Gastrocnemius medialis (tissue), 4 donors: ENCODE results near the gene KCNT1. TPM values are rescaled to one million over a fixed set of nuclear protein-coding genes. Genes with fewer than 3 reads are reported as not detected.

ENCODE experiments used
- ATAC-seq, 2 donors: fragments of 150-250 bp; one replicate each; pipeline ENCODE4 v1.9.1; 2016
- DNase-seq, 2 donors: peaks; one replicate each; pipeline ENCODE4 v3.0.0-alpha.2; 2019
- H3K27ac ChIP-seq, 4 donors: fragments of 200-600 bp; sonication (generic); 1 replicate in 1 of 4; 2 replicates in 3 of 4; pipeline ENCODE4 v1.5.1; 2016 to 2018; ENCODE audit warnings: mild to moderate bottlenecking in 2 of 4, moderate library complexity in 1 of 4
- H3K27me3 ChIP-seq, 3 donors: fragments of 200-600 bp; sonication (generic) in 2 of 3; 1 replicate in 1 of 3; 2 replicates in 2 of 3; pipeline versions ENCODE4 v1.5.1 to v1.6.0; 2016 to 2019; ENCODE audit warnings: mild to moderate bottlenecking in 1 of 3, moderate library complexity in 1 of 3
- H3K36me3 ChIP-seq, 2 donors: fragments of 200-600 bp; sonication (generic) in 1 of 2; one replicate each; pipeline ENCODE4 v1.5.1; 2017 to 2018
- H3K4me1 ChIP-seq, 2 donors: fragments of 200-600 bp; sonication (generic) in 1 of 2; one replicate each; pipeline ENCODE4 v1.5.1; 2016 to 2017; ENCODE audit warnings: mild to moderate bottlenecking in 2 of 2
- H3K4me3 ChIP-seq, 4 donors: fragments of 200-600 bp; sonication (generic) in 3 of 4; 1 replicate in 1 of 4; 2 replicates in 3 of 4; pipeline ENCODE4 v1.5.1; 2016 to 2019; ENCODE audit warnings: mild to moderate bottlenecking in 2 of 4
- H3K9me3 ChIP-seq, 3 donors: fragments of 200-600 bp; sonication (generic) in 2 of 3; 1 replicate in 1 of 3; 2 replicates in 2 of 3; pipeline ENCODE4 v1.5.1; 2016 to 2019
- CTCF ChIP-seq, 5 experiments: fragments of 450-650 bp in 3 of 5; fragments of 200-600 bp in 2 of 5; sonication (generic) in 2 of 5; IDR thresholded peaks in 4 of 5; conservative IDR thresholded peaks in 1 of 5; 1 replicate in 4 of 5; 2 replicates in 1 of 5; pipeline ENCODE4 v1.5.1; 2016 to 2019; ENCODE audit warnings: antibody characterized with exemption in 5 of 5, mild to moderate bottlenecking in 3 of 5, moderate library complexity in 3 of 5
- POLR2A ChIP-seq, 2 donors: fragments of 450-650 bp; IDR thresholded peaks; one replicate each; pipeline ENCODE4 v1.6.1; 2017; ENCODE audit warnings: antibody characterized with exemption in 2 of 2, mild to moderate bottlenecking in 2 of 2, moderate library complexity in 2 of 2
- in situ Hi-C, 4 donors: fragments of 200-750 bp; cut with MboI; loops; one replicate each; pipeline versions ENCODE4 v1.15.0 to v1.8.0; 2017; ENCODE audit warnings: low sequenced_read_pairs in 4 of 4
- intact Hi-C: fragments of 100-400 bp; cut with DNase I; formaldehyde crosslinking; loops from one replicate; pipeline ENCODE4 v1.15.1; 2023; ENCODE audit warnings: low total_unique reads
- total RNA-seq, 4 donors: library from RNA; depleted of rRNA; stranded (reverse); fragments of >200 nt; gene quantifications; one replicate each; pipeline versions ENCODE4 v1.1.0 to v1.2.3, GENCODE V29; 2016

Gene KCNT1
- total RNA-seq, 4 donors from 2014 or later = 2.3 to 8.7 (median 5.3) TPM

GRCh38 chr9:135811801-135812200 is 109.8 kb downstream of the KCNT1 start:
- TF ChIP-seq POLR2A (IDR thresholded peaks at IDR 0.05) (no peak), CTCF (IDR thresholded peaks at IDR 0.05 in 4 of 5, conservative IDR thresholded peaks at IDR 0.05 in 1 of 5) (no peak)
- H3K4me1 ChIP-seq = no peaks in the 10 kb centered on the region
- no peak overlapping the region for H3K27ac ChIP-seq
- peaks cover 0 to 61% of the 10 kb centered on the region in 2 donors for H3K36me3 ChIP-seq
- no peaks in the 10 kb centered on the region for H3K27me3 ChIP-seq
- H3K4me3 ChIP-seq = no peak overlapping the region
- in situ Hi-C loops (no loop called here), intact Hi-C loops (no loop called here)
- ATAC-seq (no peak), DNase-seq (no peak)
- no peaks in the 10 kb centered on the region for H3K9me3 ChIP-seq

GRCh38 chr9:135812961-135813360 is 111.0 kb downstream of the KCNT1 start:
- Histone ChIP-seq H3K27ac (no peak overlapping the region), H3K27me3 (no peaks in the 10 kb centered on the region), H3K4me3 (no peak overlapping the region), H3K9me3 (no peaks in the 10 kb centered on the region), H3K4me1 (no peaks in the 10 kb centered on the region), H3K36me3 (peaks cover 0 to 73% of the 10 kb centered on the region in 2 donors)
- no peak for ATAC-seq
- intact Hi-C loops = no loop called here
- TF ChIP-seq POLR2A (IDR thresholded peaks at IDR 0.05) (no peak), CTCF (IDR thresholded peaks at IDR 0.05 in 4 of 5, conservative IDR thresholded peaks at IDR 0.05 in 1 of 5) (no peak)
- DNase-seq = no peak
- in situ Hi-C loops = no loop called here

GRCh38 chr9:135813671-135814290 is 111.8 kb downstream of the KCNT1 start:
- intact Hi-C loops = no loop called here
- H3K27ac ChIP-seq = no peak overlapping the region

GRCh38 chr9:135814421-135815095 is 112.6 kb downstream of the KCNT1 start:
- in situ Hi-C loops = no loop called here
- Histone ChIP-seq H3K27me3 (no peaks in the 10 kb centered on the region), H3K9me3 (no peaks in the 10 kb centered on the region), H3K4me3 (no peak overlapping the region), H3K4me1 (no peaks in the 10 kb centered on the region), H3K36me3 (peaks cover 0 to 84% of the 10 kb centered on the region in 2 donors), H3K27ac (no peak overlapping the region)
- intact Hi-C loops = no loop called here
- DNase-seq (no peak), ATAC-seq (no peak)
- no peak for TF ChIP-seq CTCF (IDR thresholded peaks at IDR 0.05 in 4 of 5, conservative IDR thresholded peaks at IDR 0.05 in 1 of 5)
- no peak for TF ChIP-seq POLR2A (IDR thresholded peaks at IDR 0.05)

More at GRCh38 chr9:135813671-135814290, 111.8 kb downstream of the KCNT1 start:
- in situ Hi-C loops = no loop called here
- no peaks in the 10 kb centered on the region for H3K9me3 ChIP-seq
- no peak overlapping the region for H3K4me3 ChIP-seq
- no peak for DNase-seq
- no peaks in the 10 kb centered on the region for H3K4me1 ChIP-seq
- no peaks in the 10 kb centered on the region for H3K27me3 ChIP-seq
- ATAC-seq = no peak
- peaks cover 0 to 81% of the 10 kb centered on the region in 2 donors for H3K36me3 ChIP-seq
- TF ChIP-seq POLR2A (IDR thresholded peaks at IDR 0.05) = no peak
- TF ChIP-seq CTCF (IDR thresholded peaks at IDR 0.05 in 4 of 5, conservative IDR thresholded peaks at IDR 0.05 in 1 of 5) = no peak
